Nephron (organoid): ENCODE data around the gene NLRP6.

ENCODE experiments used
- H3K27ac Mint-ChIP-seq, 3 experiments: 2 replicates each; pipeline ENCODE4 v1.8.0; 2020; ENCODE audit warnings: mixed read lengths in 3 of 3, mild to moderate bottlenecking in 2 of 3, moderate library complexity in 1 of 3
- H3K27me3 Mint-ChIP-seq: 2 replicates; pipeline ENCODE4 v1.8.0; 2021; ENCODE audit warnings: low read depth, mild to moderate bottlenecking, moderate library complexity, mixed read lengths
- H3K36me3 Mint-ChIP-seq: 2 replicates; pipeline ENCODE4 v1.8.0; 2020; ENCODE audit warnings: low read depth, mixed read lengths
- H3K4me1 Mint-ChIP-seq: 2 replicates; pipeline ENCODE4 v1.8.0; 2020; ENCODE audit warnings: mixed read lengths
- H3K4me3 Mint-ChIP-seq, 3 experiments: 2 replicates each; pipeline ENCODE4 v1.8.0; 2020; ENCODE audit warnings: mild to moderate bottlenecking in 3 of 3, mixed read lengths in 3 of 3, moderate library complexity in 2 of 3
- H3K9me3 Mint-ChIP-seq: 2 replicates; pipeline ENCODE4 v1.8.0; 2020; ENCODE audit warnings: mixed read lengths
- CTCF ChIP-seq, 3 experiments: fragments of 200-600 bp; sonication (generic); IDR thresholded peaks; one replicate each; pipeline ENCODE4 v1.5.0; 2021; ENCODE audit warnings: antibody characterized with exemption in 3 of 3; ENCODE audit not compliant: unreplicated experiment in 3 of 3

Gene NLRP6

GRCh38 chr11:249062-249461 is 29.1 kb upstream of the NLRP6 start:
- no peaks in the 10 kb centered on the region for H3K4me1 Mint-ChIP-seq
- peaks cover 4% of the 10 kb centered on the region for H3K27me3 Mint-ChIP-seq
- H3K9me3 Mint-ChIP-seq, result no peaks in the 10 kb centered on the region
- TF ChIP-seq CTCF (IDR thresholded peaks at IDR 0.05; ENCODE audit: unreplicated experiment in 3 of 3), result no peak
- no peak overlapping the region for H3K4me3 Mint-ChIP-seq
- peaks cover 81% of the 10 kb centered on the region for H3K36me3 Mint-ChIP-seq
- no peak overlapping the region for H3K27ac Mint-ChIP-seq

GRCh38 chr11:250274-250673 is 27.9 kb upstream of the NLRP6 start:
- peaks cover 74% of the 10 kb centered on the region for H3K36me3 Mint-ChIP-seq
- H3K27me3 Mint-ChIP-seq, result peaks cover 4% of the 10 kb centered on the region
- H3K9me3 Mint-ChIP-seq, result no peaks in the 10 kb centered on the region
- H3K4me1 Mint-ChIP-seq, result no peaks in the 10 kb centered on the region
- H3K27ac Mint-ChIP-seq, result no peak overlapping the region
- no peak for TF ChIP-seq CTCF (IDR thresholded peaks at IDR 0.05; ENCODE audit: unreplicated experiment in 3 of 3)
- no peak overlapping the region for H3K4me3 Mint-ChIP-seq

GRCh38 chr11:250740-251299 is 27.4 kb upstream of the NLRP6 start:
- Mint-ChIP-seq H3K4me3 (no peak overlapping the region), H3K27ac (no peak overlapping the region), H3K4me1 (no peaks in the 10 kb centered on the region), H3K36me3 (peaks cover 69% of the 10 kb centered on the region), H3K27me3 (peaks cover 4% of the 10 kb centered on the region), H3K9me3 (no peaks in the 10 kb centered on the region)
- TF ChIP-seq CTCF (IDR thresholded peaks at IDR 0.05; ENCODE audit: unreplicated experiment in 3 of 3), result peak; percentile 54 to 63 (median 54)

GRCh38 chr11:251550-251949 is 26.7 kb upstream of the NLRP6 start:
- TF ChIP-seq CTCF (IDR thresholded peaks at IDR 0.05; ENCODE audit: unreplicated experiment in 3 of 3), result no peak
- peaks cover 61% of the 10 kb centered on the region for H3K36me3 Mint-ChIP-seq
- peaks cover 4% of the 10 kb centered on the region for H3K27me3 Mint-ChIP-seq
- no peak overlapping the region for H3K27ac Mint-ChIP-seq
- no peaks in the 10 kb centered on the region for H3K4me1 Mint-ChIP-seq
- H3K9me3 Mint-ChIP-seq, result no peaks in the 10 kb centered on the region
- H3K4me3 Mint-ChIP-seq, result no peak overlapping the region

GRCh38 chr11:252666-253065 is 25.5 kb upstream of the NLRP6 start:
- H3K27ac Mint-ChIP-seq, result no peak overlapping the region
- H3K4me3 Mint-ChIP-seq, result no peak overlapping the region

More at GRCh38 chr11:252666-253065, 25.5 kb upstream of the NLRP6 start:
- TF ChIP-seq CTCF (IDR thresholded peaks at IDR 0.05; ENCODE audit: unreplicated experiment in 3 of 3), result no peak
- H3K27me3 Mint-ChIP-seq, result peaks cover 4% of the 10 kb centered on the region
- H3K4me1 Mint-ChIP-seq, result no peaks in the 10 kb centered on the region
- H3K36me3 Mint-ChIP-seq, result peaks cover 51% of the 10 kb centered on the region
- no peaks in the 10 kb centered on the region for H3K9me3 Mint-ChIP-seq
